HL-60 (cell line): ENCODE results near the gene TOX2.

Experiments used
- CTCF ChIP-seq: IDR thresholded peaks from one replicate; pipeline ENCODE4 v1.5.1; 2011; ENCODE audit warnings: low read length, control low read depth, inconsistent platforms; ENCODE audit not compliant: insufficient read depth
- GABPA ChIP-seq: IDR thresholded peaks from 2 replicates; pipeline ENCODE4 v1.6.1; 2012; ENCODE audit warnings: low read depth
- POLR2AphosphoS5 ChIP-seq: IDR thresholded peaks from 2 replicates; pipeline ENCODE4 v1.6.1; 2012; ENCODE audit warnings: low read depth
- SPI1 ChIP-seq: IDR thresholded peaks from 2 replicates; pipeline ENCODE4 v1.6.1; 2012; ENCODE audit warnings: low read depth, mild to moderate bottlenecking, borderline replicate concordance

GRCh38 chr20:44092551-44093248 is 178.0 kb downstream of the TOX2 start:
- peak; percentile 31 for TF ChIP-seq CTCF
- no peak for TF ChIP-seq POLR2AphosphoS5
- no peak for TF ChIP-seq GABPA
- no peak for TF ChIP-seq SPI1
